K562 (cell line): ENCODE results near the gene DOCK8. TPM values are rescaled to one million over a fixed set of nuclear protein-coding genes. Genes with fewer than 3 reads are reported as not detected.

ENCODE experiments used
- ATAC-seq: fragments of 200-7000 bp; cut with Tn5 transposase; 3 replicates; pipeline ENCODE4 v1.9.1; 2020; ENCODE audit warnings: moderate library complexity
- BruUV-seq: library from RNA; stranded (reverse); fragments of 400-500 nt; replicated peaks from 2 replicates; lab custom pipeline; 2021; lab: Mats Ljungman, UMichigan
- CTCF ChIA-PET: fragments of 300-600 bp; formaldehyde crosslinking; extraction: SDS; loops from one replicate; lab custom pipeline; 2021; ENCODE audit warnings: low intra/inter-chr PET ratio; lab: Yijun Ruan, JAX
- POLR2A ChIA-PET: fragments of 300-600, 350-650 bp; sonication (Branson Sonifier 250); formaldehyde crosslinking; extraction: SDS; loops from one replicate; lab custom pipeline; 2021; ENCODE audit warnings: antibody characterized with exemption, inconsistent platforms; lab: Yijun Ruan, JAX
- DNase-seq, 4 experiments: peaks; one replicate each; pipeline versions ENCODE4 v3.0.0 to v3.0.0-alpha.2; 2011 to 2018; ENCODE audit warnings: low spot score in 3 of 4, mixed read lengths in 3 of 4; ENCODE audit errors: extremely low read depth in 1 of 4
- FAIRE-seq: peaks from 2 replicates; lab custom pipeline; 2011; peaks lifted over from hg19 to GRCh38; lab: Jason Lieb, UNC
- H2AFZ ChIP-seq: 2 replicates; pipeline ENCODE4 v1.6.0; 2011; ENCODE audit warnings: low read depth, low read length, control low read depth, inconsistent platforms
- H3K27ac ChIP-seq: fragments of 200-600 bp; 3 replicates; pipeline ENCODE4 v1.8.0; 2011; ENCODE audit warnings: low read depth, mild to moderate bottlenecking, control low read depth, inconsistent platforms, low read length, moderate library complexity, mixed read lengths; ENCODE audit errors: extremely low read depth
- H3K27me3 ChIP-seq, 2 experiments: fragments of 300-600 bp in 1 of 2; 2 replicates in 1 of 2; 3 replicates in 1 of 2; pipeline versions ENCODE4 v1.6.0 to v1.8.0; 2011; ENCODE audit warnings: inconsistent platforms in 2 of 2, low read length in 2 of 2, mild to moderate bottlenecking in 1 of 2, mixed read lengths in 1 of 2, moderate library complexity in 1 of 2; ENCODE audit not compliant: control insufficient read depth in 2 of 2, insufficient read depth in 2 of 2
- H3K36me3 ChIP-seq: fragments of 300-600 bp; 3 replicates; pipeline ENCODE4 v1.8.0; 2011; ENCODE audit warnings: mild to moderate bottlenecking, low read length, inconsistent platforms; ENCODE audit not compliant: control insufficient read depth, insufficient read depth
- H3K4me1 ChIP-seq, 2 experiments: fragments of 200-600 bp in 1 of 2; replicated peaks in 1 of 2; 2 replicates in 1 of 2; 3 replicates in 1 of 2; pipeline versions ENCODE4 v1.5.1 to v1.8.0; 2011; ENCODE audit warnings: inconsistent platforms in 2 of 2, low read length in 2 of 2, mild to moderate bottlenecking in 1 of 2, mixed read lengths in 1 of 2, moderate library complexity in 1 of 2; ENCODE audit not compliant: control insufficient read depth in 2 of 2, insufficient read depth in 2 of 2
- H3K4me2 ChIP-seq: 2 replicates; pipeline ENCODE4 v1.6.1; 2011; ENCODE audit warnings: low read length, control low read depth, inconsistent platforms, mixed read lengths; ENCODE audit not compliant: insufficient read depth
- H3K4me3 ChIP-seq: fragments of 200-600 bp; sonication (generic), shearing (Covaris generic); 2 replicates; pipeline ENCODE4 v1.5.1; 2016; ENCODE audit warnings: control low read depth, inconsistent platforms
- H3K79me2 ChIP-seq: fragments of 200-600 bp; 3 replicates; pipeline ENCODE4 v1.8.0; 2011; ENCODE audit warnings: low read length, inconsistent platforms; ENCODE audit not compliant: control insufficient read depth, insufficient read depth
- H3K9ac ChIP-seq, 2 experiments: 2 replicates each; pipeline versions ENCODE4 v1.6.0 to v1.6.1; 2011; ENCODE audit warnings: low read depth in 2 of 2, low read length in 2 of 2, control low read depth in 1 of 2, inconsistent platforms in 1 of 2, mild to moderate bottlenecking in 1 of 2, mixed read lengths in 1 of 2; ENCODE audit not compliant: insufficient read depth in 1 of 2
- H3K9me1 ChIP-seq: one replicate; pipeline ENCODE4 v1.6.0; 2011; ENCODE audit warnings: inconsistent platforms, mild to moderate bottlenecking, low read length, moderate library complexity; ENCODE audit not compliant: control insufficient read depth, insufficient read depth
- H3K9me3 ChIP-seq: replicated peaks from 2 replicates; pipeline ENCODE4 v1.5.1; 2011; ENCODE audit warnings: low read depth, low read length, inconsistent platforms; ENCODE audit not compliant: control insufficient read depth, insufficient read depth
- H4K20me1 ChIP-seq: replicated peaks from 2 replicates; pipeline ENCODE4 v1.6.1; 2011; ENCODE audit warnings: low read length, inconsistent platforms, mixed read lengths; ENCODE audit not compliant: control insufficient read depth, insufficient read depth
- GABPB2 ChIP-seq: fragments of 250-450 bp; sonication (Bioruptor Pico); conservative IDR thresholded peaks from 2 replicates; pipeline ENCODE4 v1.5.1; 2021; ENCODE audit warnings: mild to moderate bottlenecking
- GATAD2A ChIP-seq: fragments of 450-650 bp; IDR thresholded peaks from 2 replicates; pipeline ENCODE4 v1.6.1; 2017
- GTF2E2 ChIP-seq: fragments of 200-800 bp; sonication (Bioruptor generic); IDR thresholded peaks from 2 replicates; pipeline ENCODE4 v1.6.1; 2016; ENCODE audit warnings: missing genetic modification characterization, missing compliant biosample characterization
- HBP1 ChIP-seq: fragments of 450-650 bp; formaldehyde crosslinking; IDR thresholded peaks from 2 replicates; pipeline ENCODE4 v1.4.0; 2022; ENCODE audit warnings: missing genetic modification characterization
- IRF1 ChIP-seq: sonication (generic); formaldehyde crosslinking; IDR thresholded peaks from 2 replicates; pipeline ENCODE4 v1.8.0; 2022; ENCODE audit warnings: missing genetic modification reagents, mild to moderate bottlenecking, borderline replicate concordance
- RAD21 ChIP-seq, 2 experiments: fragments of 250-450 bp in 1 of 2; fragments of 450-650 bp in 1 of 2; sonication (Bioruptor Pico) in 1 of 2; formaldehyde crosslinking in 1 of 2; IDR thresholded peaks in 1 of 2; conservative IDR thresholded peaks in 1 of 2; 2 replicates each; pipeline versions ENCODE4 v1.4.0 to v1.8.0; 2020 to 2022; ENCODE audit warnings: mild to moderate bottlenecking in 2 of 2, moderate library complexity in 1 of 2
- RCOR1 ChIP-seq, 2 experiments: IDR thresholded peaks; 2 replicates each; pipeline ENCODE4 v1.6.1; 2012; ENCODE audit warnings: low read depth in 2 of 2, low read length in 2 of 2, borderline replicate concordance in 1 of 2, improper control_type of control experiment in 1 of 2
- SMARCE1 ChIP-seq: fragments of 450-650 bp; IDR thresholded peaks from 2 replicates; pipeline ENCODE4 v1.7.1; 2016; ENCODE audit warnings: mild to moderate bottlenecking
- SNRNP70 ChIP-seq: fragments of 200-400 bp; formaldehyde crosslinking; optimal IDR thresholded peaks from 2 replicates; pipeline ENCODE3; 2017; ENCODE audit warnings: low read depth, low read length
- TAF15 ChIP-seq: fragments of 200-400 bp; formaldehyde crosslinking; IDR thresholded peaks from 2 replicates; pipeline ENCODE4 v1.6.1; 2017; ENCODE audit warnings: mild to moderate bottlenecking, low read depth, low read length, moderate library complexity
- THRA ChIP-seq: fragments of 450-650 bp; IDR thresholded peaks from 2 replicates; pipeline ENCODE4 v1.6.1; 2017; ENCODE audit warnings: mild to moderate bottlenecking, moderate library complexity
- XRCC4 ChIP-seq: IDR thresholded peaks from one replicate; pipeline ENCODE4 v1.6.1; 2011; ENCODE audit not compliant: insufficient read depth, insufficient read length; ENCODE audit errors: extremely low read depth
- ZBTB11 ChIP-seq, 3 experiments: fragments of 200-800 bp in 1 of 3; fragments of 250-450 bp in 1 of 3; fragments of 450-650 bp in 1 of 3; sonication (Bioruptor Pico) in 1 of 3; sonication (Bioruptor generic) in 1 of 3; formaldehyde crosslinking in 1 of 3; IDR thresholded peaks; 2 replicates each; pipeline versions ENCODE4 v1.6.1 to v1.8.0; 2016 to 2022; ENCODE audit warnings: mild to moderate bottlenecking in 2 of 3, missing genetic modification characterization in 2 of 3, missing compliant biosample characterization in 1 of 3, moderate library complexity in 1 of 3
- ZKSCAN1 ChIP-seq: fragments of 150-350 bp; IDR thresholded peaks from 2 replicates; pipeline ENCODE4 v1.6.1; 2016; ENCODE audit warnings: low read depth, low read length
- ZNF165 ChIP-seq: fragments of 250-450 bp; sonication (Bioruptor Pico); IDR thresholded peaks from 2 replicates; pipeline ENCODE4 v1.4.0; 2020; ENCODE audit warnings: borderline replicate concordance
- ZNF75A ChIP-seq: fragments of 450-650 bp; formaldehyde crosslinking; IDR thresholded peaks from 2 replicates; pipeline ENCODE4 v1.4.0; 2020; ENCODE audit warnings: mild to moderate bottlenecking
- WGBS: fragments of 100-300 bp; shearing (Covaris generic); methylation state at CpG from one replicate; pipeline ENCODE4 v1.1.6; 2016; ENCODE audit warnings: low coverage, mixed read lengths; ENCODE audit not compliant: insufficient coverage; ENCODE audit errors: missing lambda C conversion rate; 5-methylcytosine and 5-hydroxymethylcytosine counted together
- in situ Hi-C: fragments of 300-500 bp; cut with MboI; formaldehyde crosslinking; loops from 4 replicates; pipeline ENCODE4 v1.15.0; 2018; ENCODE audit warnings: inconsistent platforms, mixed read lengths
- intact Hi-C: fragments of 100-400 bp; cut with micrococcal nuclease; formaldehyde crosslinking; loops from 2 replicates; pipeline ENCODE4 v1.14.2; 2022
- polyA plus RNA-seq, 8 experiments: library from polyadenylated mRNA; depleted of rRNA in 4 of 8; stranded (reverse) in 5 of 8; unstranded in 3 of 8; fragments of >200 nt; fragmentation: Nextera tagmentation in 2 of 8; fragmentation: Illumina TruSeq in 1 of 8; extraction: Ambion mirVana in 2 of 8; extraction: Trizol in 1 of 8; gene quantifications; 2 replicates each; pipeline versions ENCODE4 v1.2.1 to v1.2.3, GENCODE V29; 2011 to 2014; ENCODE audit warnings: inconsistent platforms in 1 of 8, missing spikeins in 1 of 8
- total RNA-seq, 7 experiments: library from RNA; depleted of rRNA in 6 of 7; stranded (reverse); fragments of >200 nt in 6 of 7; fragmentation: Illumina TruSeq in 2 of 7; extraction: Trizol in 2 of 7; gene quantifications; 2 replicates each; pipeline versions ENCODE4 v1.2.1 to v1.2.3, GENCODE V29; 2011 to 2021; ENCODE audit warnings: low replicate concordance in 1 of 7

DOCK8 gene
- total and polyA plus RNA-seq, 9 of the 15 experiments (the other 6 are each of a cell fraction or from before 2014, with no cell fraction given), result 14.4 to 53.8 (median 25.1) TPM

GRCh38 chr9:306907-307306, 92.2 kb downstream of the DOCK8 start:
- no peak for FAIRE-seq
- Histone ChIP-seq H3K4me2 (no peak overlapping the region), H3K9me3 (no peaks in the 10 kb centered on the region), H2AFZ (no peak overlapping the region), H3K79me2 (no peaks in the 10 kb centered on the region), H3K36me3 (peaks cover 39% of the 10 kb centered on the region; the same call in 2 of the 3 replicates), H3K9me1 (no peaks in the 10 kb centered on the region), H3K27ac (no peak overlapping the region), H3K27me3 (no peaks in the 10 kb centered on the region), H3K9ac (no peak overlapping the region), H3K4me3 (no peak overlapping the region), H3K4me1 (peaks cover 0 to 2% of the 10 kb centered on the region in 2 experiments; a peak in 3 of 5 replicates), H4K20me1 (no peaks in the 10 kb centered on the region)
- DNase-seq, result peak in 2 of 4 experiments; percentile 22 to 54
- ATAC-seq, result peak; percentile 87
- ChIA-PET CTCF (no interaction called here), POLR2A (interaction anchor here (1.2 kb wide), 1 partner anchor 92 kb away, joined by 3 read pairs; the partner anchor contains the start of gene DOCK8)
- WGBS, result 85% methylated on average over 7 of the region's 7 CpGs
- in situ Hi-C loops (no loop called here), intact Hi-C loops (loop anchor here (10.0 kb wide), 1 partner anchor 92 kb away; the partner anchor contains the start of gene DOCK8)
- no TSS peak for BruUV-seq
- TF ChIP-seq RCOR1 (IDR thresholded peaks at IDR 0.05; ENCODE audit: borderline replicate concordance in 1 of 2, low read depth in 2 of 2, low read length in 2 of 2) (no peak), TAF15 (no peak), ZNF165 (CRISPR knock-in tag) (no peak), SMARCE1 (no peak), GATAD2A (no peak), THRA (no peak), ZKSCAN1 (no peak), XRCC4 (no peak), SNRNP70 (no peak), IRF1 (CRISPR knock-in tag) (no peak), GTF2E2 (no peak), HBP1 (CRISPR knock-in tag) (no peak), GABPB2 (CRISPR knock-in tag) (no peak), ZNF75A (no peak), RAD21 (CRISPR knock-in tag; conservative IDR thresholded peaks at IDR 0.05 in 1 of 2, IDR thresholded peaks at IDR 0.05 in 1 of 2) (peak; percentile 31 to 70; a peak in 3 of 4 replicates), ZBTB11 (CRISPR knock-in tag; IDR thresholded peaks at IDR 0.05) (no peak)
